IMR-90 (cell line): Measurements from ENCODE around the gene ZNF385D. TPM values are rescaled to one million over a fixed set of nuclear protein-coding genes. Genes with fewer than 3 reads are reported as not detected.

Source experiments
- ATAC-seq: fragments of 200-7000 bp; cut with Tn5 transposase; 2 replicates; pipeline ENCODE4 v1.9.1; 2020; ENCODE audit warnings: low read depth, mild to moderate bottlenecking, moderate library complexity
- BruUV-seq: library from RNA; stranded (reverse); fragments of 400-500 nt; replicated peaks from 2 replicates; lab custom pipeline; 2021; lab: Mats Ljungman, UMichigan
- CTCF ChIA-PET: fragments of 300-600 bp; formaldehyde crosslinking; extraction: SDS; loops from one replicate; lab custom pipeline; 2021; ENCODE audit warnings: antibody characterized with exemption; lab: Yijun Ruan, JAX
- POLR2A ChIA-PET: fragments of 300-600 bp; sonication (Branson Sonifier 250); formaldehyde crosslinking; loops from one replicate; lab custom pipeline; 2022; ENCODE audit warnings: antibody characterized with exemption; ENCODE audit not compliant: unreplicated experiment; lab: Charles Lee
- DNase-seq: peaks from one replicate; pipeline ENCODE4 v3.0.0; 2013
- H2AFZ ChIP-seq: replicated peaks from 2 replicates; pipeline ENCODE3; 2013; ENCODE audit warnings: low read length, mild to moderate bottlenecking; ENCODE audit not compliant: poor library complexity
- H2AK5ac ChIP-seq: 2 replicates; pipeline ENCODE4 v1.6.1; 2013; ENCODE audit warnings: low read depth, low read length, inconsistent platforms
- H2AK9ac ChIP-seq: replicated peaks from 2 replicates; pipeline ENCODE3; 2013; ENCODE audit warnings: mild to moderate bottlenecking, low read depth, low read length, moderate library complexity; ENCODE audit not compliant: poor library complexity
- H2BK120ac ChIP-seq: 2 replicates; pipeline ENCODE4 v1.6.1; 2013; ENCODE audit warnings: low read depth, low read length, inconsistent platforms
- H2BK15ac ChIP-seq: 3 replicates; pipeline ENCODE4 v1.6.1; 2013; ENCODE audit warnings: low read depth, low read length, inconsistent platforms
- H2BK20ac ChIP-seq: 2 replicates; pipeline ENCODE4 v1.6.1; 2013; ENCODE audit warnings: low read depth, mild to moderate bottlenecking, inconsistent platforms, low read length, moderate library complexity
- H2BK5ac ChIP-seq: 2 replicates; pipeline ENCODE4 v1.6.1; 2013; ENCODE audit warnings: mild to moderate bottlenecking, low read depth, low read length, inconsistent platforms; ENCODE audit not compliant: poor library complexity, severe bottlenecking
- H3K14ac ChIP-seq: replicated peaks from 2 replicates; pipeline ENCODE4 v1.6.1; 2013; ENCODE audit warnings: low read depth, low read length, inconsistent platforms
- H3K18ac ChIP-seq: 2 replicates; pipeline ENCODE4 v1.6.1; 2013; ENCODE audit warnings: low read depth, low read length, control low read depth
- H3K23ac ChIP-seq: 2 replicates; pipeline ENCODE4 v1.6.1; 2013; ENCODE audit warnings: low read depth, low read length, inconsistent platforms
- H3K27ac ChIP-seq: 2 replicates; pipeline ENCODE4 v1.5.1; 2013; ENCODE audit warnings: mild to moderate bottlenecking, control low read depth, low read length; ENCODE audit not compliant: insufficient read depth
- H3K27me3 ChIP-seq: 2 replicates; pipeline ENCODE4 v1.6.1; 2013; ENCODE audit warnings: low read length; ENCODE audit not compliant: control insufficient read depth, insufficient read depth
- H3K36me3 ChIP-seq: 2 replicates; pipeline ENCODE4 v1.6.1; 2013; ENCODE audit warnings: low read length, mixed read lengths; ENCODE audit not compliant: control insufficient read depth, insufficient read depth
- H3K4ac ChIP-seq: 2 replicates; pipeline ENCODE4 v1.6.1; 2013; ENCODE audit warnings: low read depth, low read length, inconsistent platforms
- H3K4me1 ChIP-seq: 2 replicates; pipeline ENCODE4 v1.6.1; 2013; ENCODE audit warnings: low read length, mixed read lengths; ENCODE audit not compliant: control insufficient read depth, insufficient read depth
- H3K4me2 ChIP-seq: 2 replicates; pipeline ENCODE4 v1.6.1; 2013; ENCODE audit warnings: low read depth, mild to moderate bottlenecking, control low read depth, low read length, moderate library complexity
- H3K4me3 ChIP-seq: 2 replicates; pipeline ENCODE4 v1.5.1; 2013; ENCODE audit warnings: low read depth, mild to moderate bottlenecking, control low read depth, low read length, moderate library complexity; ENCODE audit not compliant: insufficient read depth
- H3K56ac ChIP-seq: 2 replicates; pipeline ENCODE4 v1.6.1; 2013; ENCODE audit warnings: low read length, inconsistent platforms; ENCODE audit not compliant: insufficient read depth; ENCODE audit errors: extremely low read depth
- H3K79me1 ChIP-seq, 2 experiments: 2 replicates each; pipeline ENCODE4 v1.6.1; 2013; ENCODE audit warnings: low read length in 2 of 2, inconsistent platforms in 1 of 2, low read depth in 1 of 2
- H3K9ac ChIP-seq: 2 replicates; pipeline ENCODE4 v1.6.1; 2013; ENCODE audit warnings: low read depth, low read length, control low read depth
- H3K9me1 ChIP-seq: 2 replicates; pipeline ENCODE4 v1.6.1; 2013; ENCODE audit warnings: low read length, inconsistent platforms; ENCODE audit not compliant: insufficient read depth
- H3K9me3 ChIP-seq: 2 replicates; pipeline ENCODE4 v1.6.1; 2013; ENCODE audit warnings: low read length; ENCODE audit not compliant: control insufficient read depth, insufficient read depth
- H4K20me1 ChIP-seq: 2 replicates; pipeline ENCODE4 v1.6.1; 2013; ENCODE audit warnings: low read length, inconsistent platforms; ENCODE audit not compliant: insufficient read depth
- H4K5ac ChIP-seq: 2 replicates; pipeline ENCODE4 v1.6.1; 2013; ENCODE audit warnings: mild to moderate bottlenecking, low read depth, low read length, control low read depth
- H4K8ac ChIP-seq, 2 experiments: 2 replicates each; pipeline ENCODE4 v1.6.1; 2013; ENCODE audit warnings: low read depth in 2 of 2, low read length in 2 of 2, control low read depth in 1 of 2, inconsistent platforms in 1 of 2
- H4K91ac ChIP-seq: 2 replicates; pipeline ENCODE4 v1.6.1; 2013; ENCODE audit warnings: low read depth, low read length, inconsistent platforms; ENCODE audit not compliant: insufficient read depth
- BHLHE40 ChIP-seq: fragments of 150-350 bp; IDR thresholded peaks from 2 replicates; pipeline ENCODE4 v1.6.1; 2016; ENCODE audit warnings: mild to moderate bottlenecking, low read depth, low read length
- CEBPB ChIP-seq: IDR thresholded peaks from 2 replicates; pipeline ENCODE4 v1.6.1; 2012; ENCODE audit warnings: low read depth, low read length, improper control_type of control experiment
- CHD1 ChIP-seq: IDR thresholded peaks from 2 replicates; pipeline ENCODE4 v1.6.1; 2012; ENCODE audit warnings: low read depth, low read length, improper control_type of control experiment
- FOS ChIP-seq: fragments of 150-350 bp; IDR thresholded peaks from 2 replicates; pipeline ENCODE4 v1.6.1; 2016; ENCODE audit warnings: low read depth, low read length
- MAFK ChIP-seq: IDR thresholded peaks from 2 replicates; pipeline ENCODE4 v1.6.1; 2012; ENCODE audit warnings: low read depth, low read length, improper control_type of control experiment
- MAZ ChIP-seq: IDR thresholded peaks from 2 replicates; pipeline ENCODE4 v1.6.1; 2012; ENCODE audit warnings: low read depth, mild to moderate bottlenecking, low read length, improper control_type of control experiment, moderate library complexity, borderline replicate concordance
- NFE2L2 ChIP-seq: fragments of 150-350 bp; IDR thresholded peaks from 2 replicates; pipeline ENCODE4 v1.6.1; 2016; ENCODE audit warnings: low read depth, mild to moderate bottlenecking, low read length
- POLR2A ChIP-seq: IDR thresholded peaks from 2 replicates; pipeline ENCODE4 v1.6.1; 2012; ENCODE audit warnings: mild to moderate bottlenecking, low read depth, low read length
- RAD21 ChIP-seq: IDR thresholded peaks from 2 replicates; pipeline ENCODE4 v1.6.1; 2012; ENCODE audit warnings: low read length, improper control_type of control experiment
- RCOR1 ChIP-seq: IDR thresholded peaks from 2 replicates; pipeline ENCODE4 v1.6.1; 2012; ENCODE audit warnings: mild to moderate bottlenecking, low read length, improper control_type of control experiment; ENCODE audit not compliant: insufficient replicate concordance
- RFX5 ChIP-seq: IDR thresholded peaks from 2 replicates; pipeline ENCODE4 v1.8.0; 2012; ENCODE audit warnings: low read depth, mild to moderate bottlenecking, low read length, moderate library complexity
- SMC3 ChIP-seq: fragments of 150-350 bp; IDR thresholded peaks from 2 replicates; pipeline ENCODE4 v1.6.1; 2016; ENCODE audit warnings: low read depth, mild to moderate bottlenecking, antibody characterized with exemption, low read length, moderate library complexity
- WGBS, 2 experiments: methylation state at CpG; one replicate each; pipeline versions ENCODE4 v1.1.5 to v1.1.7; 2013; ENCODE audit warnings: missing lambda C conversion rate in 2 of 2; ENCODE audit not compliant: insufficient read length in 1 of 2; ENCODE audit errors: extremely low coverage in 2 of 2; 5-methylcytosine and 5-hydroxymethylcytosine counted together
- dilution Hi-C: fragments of 300-500 bp; cut with HindIII; formaldehyde crosslinking; loops from one replicate; pipeline ENCODE4 v1.14.3; 2018; ENCODE audit warnings: low sequenced_read_pairs; ENCODE audit not compliant: unreplicated experiment
- in situ Hi-C: fragments of 300-500 bp; cut with MboI; formaldehyde crosslinking; loops from 3 replicates; pipeline ENCODE4 v1.14.3; 2019; ENCODE audit warnings: low sequenced_read_pairs, inconsistent platforms, mixed read lengths
- intact Hi-C: fragments of 100-400 bp; cut with micrococcal nuclease; formaldehyde crosslinking; loops from 2 replicates; pipeline ENCODE4 v1.10.0; 2022
- polyA plus RNA-seq, 3 experiments: library from polyadenylated mRNA; depleted of rRNA; stranded (reverse); fragments of >200 nt; gene quantifications; 2 replicates each; pipeline ENCODE4 v1.2.3, GENCODE V29; 2012; ENCODE audit warnings: low replicate concordance in 1 of 3
- total RNA-seq: library from RNA; depleted of rRNA; stranded (reverse); fragments of >200 nt; gene quantifications from 2 replicates; pipeline ENCODE4 v1.2.3, GENCODE V29; 2012
- TF ChIP-seq, protein P1 (sequence below): conservative IDR thresholded peaks from 2 replicates; pipeline ENCODE4 v1.5.1; 2012; ENCODE audit warnings: mild to moderate bottlenecking, low read depth, low read length, improper control_type of control experiment
- TF ChIP-seq, protein P2 (sequence below): fragments of 150-350 bp; IDR thresholded peaks from 2 replicates; pipeline ENCODE4 v1.6.1; 2016; ENCODE audit warnings: low read depth, mild to moderate bottlenecking, low read length, moderate library complexity, borderline replicate concordance
- TF ChIP-seq, protein P3 (sequence below): fragments of 150-350 bp; IDR thresholded peaks from 2 replicates; pipeline ENCODE4 v1.6.1; 2017; ENCODE audit warnings: mild to moderate bottlenecking, antibody characterized with exemption, low read length, low read depth

Gene ZNF385D
- total and polyA plus RNA-seq, 2 of the 4 experiments (the other 2 are of a cell fraction), result 0.18 to 2.4 TPM

DNA sequence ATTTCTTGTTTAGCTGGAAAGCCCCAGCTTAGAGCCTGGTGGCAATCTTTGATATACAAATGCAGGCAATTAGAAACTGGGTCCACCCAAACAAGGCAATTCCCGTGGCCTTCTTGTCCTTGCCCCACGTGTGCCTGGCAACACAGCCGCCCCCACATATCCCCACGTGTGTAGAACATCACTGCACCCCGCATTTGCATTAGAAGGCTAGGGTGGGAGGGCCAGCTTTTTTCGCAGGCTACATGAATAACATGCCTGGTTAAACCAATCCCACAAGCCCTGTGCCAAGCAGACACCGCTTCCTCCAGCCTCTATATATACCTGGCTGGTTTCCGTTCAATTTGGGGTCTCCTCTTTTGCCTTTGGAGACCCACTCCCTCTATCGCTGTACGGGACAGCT, 250.2 kb downstream of the ZNF385D start:
- POLR2A ChIA-PET, result no interaction called here
- CTCF ChIA-PET, result no interaction called here
- Histone ChIP-seq H3K79me1 (no peaks in the 10 kb centered on the region), H3K36me3 (no peaks in the 10 kb centered on the region), H3K27me3 (no peaks in the 10 kb centered on the region), H3K4me1 (no peaks in the 10 kb centered on the region), H3K4ac (no peak overlapping the region), H3K23ac (no peak overlapping the region), H2BK120ac (no peak overlapping the region), H2AK5ac (no peak overlapping the region), H3K56ac (no peak overlapping the region), H3K4me2 (no peak overlapping the region), H4K8ac (no peak overlapping the region), H4K5ac (no peak overlapping the region), H4K91ac (no peak overlapping the region), H2BK20ac (no peak overlapping the region), H2AK9ac (no peak overlapping the region), H3K9me3 (no peaks in the 10 kb centered on the region), H3K4me3 (no peak overlapping the region), H2BK5ac (no peak overlapping the region), H2BK15ac (no peak overlapping the region), H3K9ac (no peak overlapping the region), H2AFZ (no peak overlapping the region), H3K14ac (no peak overlapping the region), H4K20me1 (no peaks in the 10 kb centered on the region), H3K27ac (no peak overlapping the region), H3K18ac (no peak overlapping the region), H3K9me1 (no peaks in the 10 kb centered on the region)
- 100% methylated on average over 3 of the region's 10 CpGs; no CpG with 5 or more reads in 1 of the 2 experiments for WGBS, 2 experiments
- intact Hi-C loops (no loop called here), in situ Hi-C loops (no loop called here), dilution Hi-C loops (no loop called here)
- DNase-seq, result no peak
- TF ChIP-seq, protein P1, sequence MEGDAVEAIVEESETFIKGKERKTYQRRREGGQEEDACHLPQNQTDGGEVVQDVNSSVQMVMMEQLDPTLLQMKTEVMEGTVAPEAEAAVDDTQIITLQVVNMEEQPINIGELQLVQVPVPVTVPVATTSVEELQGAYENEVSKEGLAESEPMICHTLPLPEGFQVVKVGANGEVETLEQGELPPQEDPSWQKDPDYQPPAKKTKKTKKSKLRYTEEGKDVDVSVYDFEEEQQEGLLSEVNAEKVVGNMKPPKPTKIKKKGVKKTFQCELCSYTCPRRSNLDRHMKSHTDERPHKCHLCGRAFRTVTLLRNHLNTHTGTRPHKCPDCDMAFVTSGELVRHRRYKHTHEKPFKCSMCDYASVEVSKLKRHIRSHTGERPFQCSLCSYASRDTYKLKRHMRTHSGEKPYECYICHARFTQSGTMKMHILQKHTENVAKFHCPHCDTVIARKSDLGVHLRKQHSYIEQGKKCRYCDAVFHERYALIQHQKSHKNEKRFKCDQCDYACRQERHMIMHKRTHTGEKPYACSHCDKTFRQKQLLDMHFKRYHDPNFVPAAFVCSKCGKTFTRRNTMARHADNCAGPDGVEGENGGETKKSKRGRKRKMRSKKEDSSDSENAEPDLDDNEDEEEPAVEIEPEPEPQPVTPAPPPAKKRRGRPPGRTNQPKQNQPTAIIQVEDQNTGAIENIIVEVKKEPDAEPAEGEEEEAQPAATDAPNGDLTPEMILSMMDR, result no peak
- TF ChIP-seq CEBPB (no peak), SMC3 (no peak), MAZ (no peak), RFX5 (no peak), FOS (no peak), BHLHE40 (no peak), RCOR1 (no peak), MAFK (no peak), CHD1 (no peak), POLR2A (no peak), NFE2L2 (no peak), RAD21 (no peak)
- TF ChIP-seq, protein P2, sequence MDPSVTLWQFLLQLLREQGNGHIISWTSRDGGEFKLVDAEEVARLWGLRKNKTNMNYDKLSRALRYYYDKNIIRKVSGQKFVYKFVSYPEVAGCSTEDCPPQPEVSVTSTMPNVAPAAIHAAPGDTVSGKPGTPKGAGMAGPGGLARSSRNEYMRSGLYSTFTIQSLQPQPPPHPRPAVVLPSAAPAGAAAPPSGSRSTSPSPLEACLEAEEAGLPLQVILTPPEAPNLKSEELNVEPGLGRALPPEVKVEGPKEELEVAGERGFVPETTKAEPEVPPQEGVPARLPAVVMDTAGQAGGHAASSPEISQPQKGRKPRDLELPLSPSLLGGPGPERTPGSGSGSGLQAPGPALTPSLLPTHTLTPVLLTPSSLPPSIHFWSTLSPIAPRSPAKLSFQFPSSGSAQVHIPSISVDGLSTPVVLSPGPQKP, result no peak
- TF ChIP-seq, protein P3, sequence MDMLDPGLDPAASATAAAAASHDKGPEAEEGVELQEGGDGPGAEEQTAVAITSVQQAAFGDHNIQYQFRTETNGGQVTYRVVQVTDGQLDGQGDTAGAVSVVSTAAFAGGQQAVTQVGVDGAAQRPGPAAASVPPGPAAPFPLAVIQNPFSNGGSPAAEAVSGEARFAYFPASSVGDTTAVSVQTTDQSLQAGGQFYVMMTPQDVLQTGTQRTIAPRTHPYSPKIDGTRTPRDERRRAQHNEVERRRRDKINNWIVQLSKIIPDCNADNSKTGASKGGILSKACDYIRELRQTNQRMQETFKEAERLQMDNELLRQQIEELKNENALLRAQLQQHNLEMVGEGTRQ, result no peak
- ATAC-seq, result no peak
- BruUV-seq, result no TSS peak
